ENCODE data around the gene TMEM187.

Gene TMEM187

DNA sequence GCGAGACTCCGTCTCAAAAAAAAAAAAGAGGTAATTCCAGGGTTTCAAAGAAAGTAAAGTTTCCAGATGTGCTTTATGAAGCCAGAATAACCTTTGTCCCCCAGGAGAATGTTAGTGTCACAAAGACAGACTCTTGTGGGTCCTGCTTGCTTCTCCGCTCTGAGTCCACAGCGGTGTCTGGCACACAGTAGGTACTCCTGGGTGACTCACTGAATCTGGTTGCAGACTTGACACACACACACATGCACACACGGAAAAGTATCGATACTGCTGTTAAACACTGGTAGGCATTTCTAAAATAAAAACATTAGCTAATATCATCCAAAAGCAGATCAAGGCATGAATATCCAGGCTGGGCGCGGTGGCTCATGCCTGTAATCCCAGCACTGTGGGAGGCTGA is 22.9 kb downstream of the TMEM187 start:
- DNase-seq (ENCODE audit: low read depth in 1 of 2, low spot score in 1 of 2): no peak

- no peak for DNase-seq (ENCODE audit: low read depth in 1 of 2, low spot score in 1 of 2)
These were observed 26.9 kb downstream of the TMEM187 start for GRCh38 chrX:153999359-154000037.

- DNase-seq (ENCODE audit: low read depth in 1 of 2, low spot score in 1 of 2): no peak
These were observed 27.5 kb downstream of the TMEM187 start for GRCh38 chrX:154000051-154000450.

GRCh38 chrX:154002215-154002719 is 29.7 kb downstream of the TMEM187 start:
- DNase-seq (ENCODE audit: low read depth in 1 of 2, low spot score in 1 of 2): no peak

- no peak for DNase-seq (ENCODE audit: low read depth in 1 of 2, low spot score in 1 of 2)
These were observed 31.8 kb downstream of the TMEM187 start for GRCh38 chrX:154004315-154004714.

DNA sequence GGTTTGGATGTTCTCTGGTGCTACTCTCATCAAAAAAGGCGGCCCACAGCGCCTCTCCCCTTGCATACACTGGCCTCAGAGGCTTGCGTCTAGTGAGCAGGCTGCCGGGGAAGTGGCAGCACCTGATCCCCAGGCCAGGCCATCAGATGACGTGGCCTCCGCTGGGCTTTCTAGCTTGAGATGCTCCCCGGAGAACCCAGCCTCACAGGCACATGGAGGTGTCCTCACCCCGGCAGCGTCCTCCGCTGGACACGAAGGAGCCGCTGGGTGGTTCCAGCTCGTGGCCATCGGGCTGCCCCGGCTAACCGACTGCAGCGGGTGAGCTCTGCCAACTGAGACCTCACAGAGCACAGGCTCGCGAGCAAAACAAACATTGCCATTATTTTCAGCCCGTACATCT is 34.4 kb downstream of the TMEM187 start:
- DNase-seq (ENCODE audit: low read depth in 1 of 2, low spot score in 1 of 2): no peak

DNA sequence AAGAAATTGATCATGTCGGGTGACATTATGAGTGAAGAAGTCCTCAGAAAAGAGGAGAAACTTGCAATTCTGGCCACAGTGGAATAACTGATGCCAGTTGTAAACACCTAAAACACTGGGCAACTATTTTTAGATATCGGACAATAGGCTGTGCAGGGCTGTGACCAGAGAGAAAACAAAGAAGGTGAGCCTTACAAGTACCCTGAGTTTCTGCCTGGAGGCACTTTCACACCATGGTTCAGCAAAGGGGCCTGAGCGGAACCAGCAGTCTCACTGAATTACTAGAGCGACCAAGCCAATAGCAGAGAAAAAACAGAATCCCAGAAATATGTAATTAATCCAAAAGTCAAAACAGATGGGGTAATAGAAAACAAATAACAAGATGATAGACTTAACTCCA is 36.0 kb downstream of the TMEM187 start:
- DNase-seq (ENCODE audit: low read depth in 1 of 2, low spot score in 1 of 2): no peak

- no peak for DNase-seq (ENCODE audit: low read depth in 1 of 2, low spot score in 1 of 2)
These were observed 38.0 kb downstream of the TMEM187 start for GRCh38 chrX:154010330-154011087.

- DNase-seq (ENCODE audit: low read depth in 1 of 2, low spot score in 1 of 2): no peak
These were observed 39.1 kb downstream of the TMEM187 start for GRCh38 chrX:154011376-154012335.

DNA sequence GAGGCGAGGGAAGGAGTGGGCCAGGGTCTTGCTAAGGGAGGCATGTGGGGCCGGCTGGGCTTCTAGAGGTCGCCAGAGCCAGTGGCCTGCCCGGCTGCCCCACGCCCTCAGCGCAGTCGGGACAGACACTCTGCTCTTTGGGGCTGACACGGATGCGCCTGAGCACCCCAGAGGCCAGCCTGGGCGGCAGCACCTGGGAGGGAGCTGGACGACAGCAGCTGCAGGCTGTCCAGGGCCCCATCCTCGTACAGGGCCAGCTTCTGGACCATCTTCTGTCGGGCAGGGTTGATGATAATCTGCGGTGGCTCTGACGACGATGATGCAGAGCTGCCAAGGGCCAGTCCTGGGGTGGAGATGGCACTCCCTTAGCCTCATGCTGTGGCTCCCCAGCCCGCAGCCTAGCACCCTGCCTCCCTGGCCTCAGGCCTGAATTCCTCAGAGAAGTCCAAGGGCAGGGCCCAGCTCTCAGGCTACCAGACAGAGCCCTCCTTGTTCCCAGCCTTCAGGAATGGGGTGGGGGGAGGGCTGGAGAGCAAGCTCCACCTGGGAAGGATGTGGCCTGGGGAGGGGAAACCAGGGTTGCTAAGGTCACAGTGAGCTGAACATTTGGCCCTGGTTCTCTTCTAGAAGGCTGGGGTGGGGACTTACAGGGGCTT is 39.9 kb downstream of the TMEM187 start:
- DNase-seq (ENCODE audit: low read depth in 1 of 2, low spot score in 1 of 2): no peak

DNA sequence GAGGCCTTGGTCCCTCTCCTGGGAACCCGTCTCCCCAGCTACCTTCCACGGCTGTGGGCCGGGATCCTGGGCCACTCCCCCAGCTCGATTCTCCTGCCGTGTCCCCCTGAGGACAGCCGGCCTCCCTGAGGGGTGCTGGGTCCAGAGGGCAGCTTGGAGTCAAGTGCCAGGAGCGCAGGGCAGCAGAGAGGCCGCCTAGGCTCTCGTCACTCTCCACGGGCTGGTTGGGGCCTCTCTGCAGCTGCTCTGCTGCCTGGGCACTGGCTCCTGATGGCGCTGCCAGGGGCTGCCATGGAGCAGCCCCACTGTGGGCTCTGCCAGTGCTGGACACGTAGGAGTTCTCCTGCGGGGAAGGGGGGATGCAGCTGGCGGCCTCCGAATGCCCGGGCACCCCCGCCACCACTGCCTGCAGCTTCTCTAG is 40.5 kb downstream of the TMEM187 start:
- DNase-seq (ENCODE audit: low read depth in 1 of 2, low spot score in 1 of 2): no peak

DNA sequence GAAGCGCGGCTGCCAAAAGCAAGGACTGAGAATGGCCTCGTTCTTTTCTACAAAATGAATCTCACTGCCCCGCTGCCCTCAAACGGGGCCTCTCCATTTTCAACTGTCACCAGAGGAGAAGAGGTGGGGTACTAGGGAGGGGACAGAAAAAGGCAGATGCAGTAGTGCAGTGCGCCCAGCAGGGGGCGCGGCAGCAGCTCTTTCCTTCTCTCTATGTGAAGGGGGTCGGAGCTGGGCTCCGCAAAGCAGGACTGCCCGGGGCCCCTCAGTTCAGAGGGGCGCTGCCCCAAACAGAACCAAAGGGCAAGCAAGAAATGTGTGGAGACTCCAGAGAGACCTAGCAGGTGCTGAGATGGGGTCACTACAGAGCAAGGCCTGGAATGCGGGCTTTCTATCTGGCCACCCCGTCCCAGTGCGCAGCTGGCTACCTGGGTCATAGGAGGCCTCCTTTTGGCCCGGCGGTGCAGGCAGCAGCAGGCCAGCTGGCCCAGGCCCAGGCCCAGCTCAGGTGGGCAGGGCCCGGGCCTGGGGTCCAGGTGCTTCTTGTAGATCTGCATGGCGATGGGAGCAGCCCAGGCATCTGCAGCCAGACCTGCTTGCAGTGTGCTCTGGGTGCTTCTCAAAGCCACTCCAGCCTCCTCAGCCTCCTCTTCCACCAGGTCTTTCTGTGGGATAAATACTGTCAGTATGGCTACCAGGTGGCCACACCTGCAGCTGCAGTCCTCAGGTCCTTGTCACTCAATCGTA is 41.2 kb downstream of the TMEM187 start:
- peak in 1 of 2 donors; percentile 34 for DNase-seq (ENCODE audit: low read depth in 1 of 2, low spot score in 1 of 2)

GRCh38 chrX:154014429-154015380 is 42.2 kb downstream of the TMEM187 start:
- no peak for DNase-seq (ENCODE audit: low read depth in 1 of 2, low spot score in 1 of 2)

- DNase-seq (ENCODE audit: low read depth in 1 of 2, low spot score in 1 of 2): no peak
These were observed 43.2 kb downstream of the TMEM187 start for GRCh38 chrX:154015581-154016264.

DNA sequence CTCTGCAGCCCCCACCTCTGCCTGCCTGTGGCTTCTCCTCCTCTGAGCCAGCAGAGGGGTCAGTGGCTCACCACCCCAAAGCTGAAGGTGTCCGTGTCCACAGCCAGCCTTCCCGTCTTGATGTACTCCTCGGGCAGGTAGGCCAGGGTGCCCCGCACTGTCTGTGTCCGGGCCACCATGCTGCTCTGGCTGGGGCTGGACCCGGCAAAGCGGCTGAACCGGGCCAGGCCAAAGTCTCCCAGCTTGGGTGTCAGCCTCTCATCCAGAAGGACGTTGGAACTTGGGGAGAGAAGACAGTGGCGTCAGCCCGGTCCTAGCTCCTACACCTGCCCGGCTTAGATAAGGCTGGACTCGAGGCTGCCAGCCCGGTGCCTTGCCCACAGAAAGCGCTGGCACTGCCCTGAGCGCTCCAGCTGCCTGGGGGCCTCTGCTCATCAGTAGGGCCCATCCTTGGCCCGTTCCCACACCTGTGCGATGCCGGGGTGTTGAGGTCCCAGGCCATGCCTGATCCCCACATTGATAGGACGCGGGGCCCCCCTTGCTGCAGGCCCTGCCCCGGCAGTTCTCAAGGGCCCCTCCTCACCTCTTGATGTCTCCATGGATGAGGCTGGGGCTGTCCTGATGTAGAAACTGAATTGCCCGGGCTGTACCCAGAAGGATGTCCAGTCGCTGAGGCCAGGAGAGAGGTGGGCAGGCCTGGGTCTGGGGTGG is 44.0 kb downstream of the TMEM187 start:
- DNase-seq (ENCODE audit: low read depth in 1 of 2, low spot score in 1 of 2): no peak

GRCh38 chrX:154017766-154018517 is 45.4 kb downstream of the TMEM187 start:
- DNase-seq (ENCODE audit: low read depth in 1 of 2, low spot score in 1 of 2): no peak

DNA sequence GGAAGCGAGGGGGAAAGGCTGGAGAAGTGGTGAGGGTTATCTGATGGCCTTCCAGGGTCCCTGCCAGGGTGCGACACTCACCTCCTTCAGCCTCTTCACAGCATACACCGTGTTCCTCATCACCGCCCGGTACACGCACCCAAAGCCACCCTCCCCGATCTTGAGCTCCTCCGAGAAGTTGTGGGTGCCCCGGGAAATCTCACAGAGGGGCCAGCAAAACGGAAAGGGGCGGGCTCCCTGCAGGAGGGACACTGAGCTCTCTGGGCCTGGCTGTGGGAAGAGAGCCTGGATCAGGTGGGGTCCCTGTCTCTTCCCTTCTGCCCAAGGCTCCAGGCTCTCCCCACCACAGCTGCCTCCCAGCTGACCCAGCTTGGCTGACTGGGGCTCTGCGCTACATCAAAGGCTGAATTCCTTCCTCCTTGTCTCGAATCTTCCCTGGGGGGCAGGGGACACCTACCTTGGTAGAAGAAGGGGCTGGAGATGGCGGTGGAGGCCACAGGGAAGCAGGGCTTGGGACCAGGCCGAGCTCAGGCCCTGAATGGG is 46.0 kb downstream of the TMEM187 start:
- DNase-seq (ENCODE audit: low read depth in 1 of 2, low spot score in 1 of 2): no peak
